HL-60 (cell line): ENCODE data around the gene SH3BP4.

Experiments
- DNase-seq, 2 experiments: peaks; one replicate each; pipeline ENCODE4 v3.0.0-alpha.2; 2010 to 2020; ENCODE audit warnings: low read depth in 1 of 2, low spot score in 1 of 2
- H3K27ac ChIP-seq: fragments of 250-450 bp; sonication (Bioruptor Pico); replicated peaks from 2 replicates; pipeline ENCODE4 v1.5.1; 2020; ENCODE audit warnings: mild to moderate bottlenecking, moderate library complexity
- H3K27me3 ChIP-seq: fragments of 250-450 bp; sonication (Bioruptor Pico); 2 replicates; pipeline ENCODE4 v1.5.1; 2021; ENCODE audit warnings: mild to moderate bottlenecking, moderate library complexity; ENCODE audit not compliant: insufficient read depth, poor library complexity, severe bottlenecking
- H3K4me3 ChIP-seq: replicated peaks from 2 replicates; pipeline ENCODE4 v1.5.1; 2011; ENCODE audit warnings: mild to moderate bottlenecking, control low read depth, low read length; ENCODE audit not compliant: insufficient read depth
- GABPA ChIP-seq: IDR thresholded peaks from 2 replicates; pipeline ENCODE4 v1.6.1; 2012; ENCODE audit warnings: low read depth
- POLR2AphosphoS5 ChIP-seq: IDR thresholded peaks from 2 replicates; pipeline ENCODE4 v1.6.1; 2012; ENCODE audit warnings: low read depth
- SPI1 ChIP-seq: IDR thresholded peaks from 2 replicates; pipeline ENCODE4 v1.6.1; 2012; ENCODE audit warnings: low read depth, mild to moderate bottlenecking, borderline replicate concordance
- TF ChIP-seq, protein P1 (sequence below): IDR thresholded peaks from 2 replicates; pipeline ENCODE4 v1.6.1; 2012; ENCODE audit warnings: low read depth; ENCODE audit not compliant: insufficient replicate concordance
- TF ChIP-seq, protein P2 (sequence below): IDR thresholded peaks from one replicate; pipeline ENCODE4 v1.5.1; 2011; ENCODE audit warnings: low read length, control low read depth, inconsistent platforms; ENCODE audit not compliant: insufficient read depth

Gene SH3BP4

DNA sequence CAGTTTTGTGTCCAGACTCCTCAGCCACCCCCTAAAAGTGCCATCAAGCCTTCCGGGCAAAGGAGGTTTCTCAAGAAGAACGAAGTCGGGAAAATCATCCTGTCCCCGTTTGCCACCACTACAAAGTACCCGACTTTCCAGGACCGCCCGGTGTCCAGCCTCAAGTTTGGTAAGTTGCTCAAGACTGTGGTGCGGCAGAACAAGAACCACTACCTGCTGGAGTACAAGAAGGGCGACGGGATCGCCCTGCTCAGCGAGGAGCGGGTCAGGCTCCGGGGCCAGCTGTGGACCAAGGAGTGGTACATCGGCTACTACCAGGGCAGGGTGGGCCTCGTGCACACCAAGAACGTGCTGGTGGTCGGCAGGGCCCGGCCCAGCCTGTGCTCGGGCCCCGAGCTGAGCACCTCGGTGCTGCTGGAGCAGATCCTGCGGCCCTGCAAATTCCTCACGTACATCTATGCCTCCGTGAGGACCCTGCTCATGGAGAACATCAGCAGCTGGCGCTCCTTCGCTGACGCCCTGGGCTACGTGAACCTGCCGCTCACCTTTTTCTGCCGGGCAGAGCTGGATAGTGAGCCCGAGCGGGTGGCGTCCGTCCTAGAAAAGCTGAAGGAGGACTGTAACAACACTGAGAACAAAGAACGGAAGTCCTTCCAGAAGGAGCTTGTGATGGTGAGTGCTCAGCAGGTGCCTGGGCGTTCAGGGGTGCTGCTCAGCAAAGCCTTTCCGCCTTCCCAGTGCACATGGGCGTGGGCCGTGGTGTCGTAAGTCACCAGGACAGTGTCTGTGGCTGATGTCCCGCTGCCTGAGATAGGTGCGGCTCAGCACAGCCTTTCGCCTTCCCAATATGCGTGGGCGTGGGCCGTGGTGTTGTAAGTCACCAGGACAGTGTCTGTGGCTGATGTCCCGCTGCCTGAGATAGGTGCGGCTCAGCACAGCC, 91.0 kb downstream of the SH3BP4 start:
- no peak overlapping the region for H3K27ac ChIP-seq
- no peaks in the 10 kb centered on the region for H3K27me3 ChIP-seq
- TF ChIP-seq GABPA (no peak), POLR2AphosphoS5 (no peak), SPI1 (no peak)
- TF ChIP-seq, protein P1, sequence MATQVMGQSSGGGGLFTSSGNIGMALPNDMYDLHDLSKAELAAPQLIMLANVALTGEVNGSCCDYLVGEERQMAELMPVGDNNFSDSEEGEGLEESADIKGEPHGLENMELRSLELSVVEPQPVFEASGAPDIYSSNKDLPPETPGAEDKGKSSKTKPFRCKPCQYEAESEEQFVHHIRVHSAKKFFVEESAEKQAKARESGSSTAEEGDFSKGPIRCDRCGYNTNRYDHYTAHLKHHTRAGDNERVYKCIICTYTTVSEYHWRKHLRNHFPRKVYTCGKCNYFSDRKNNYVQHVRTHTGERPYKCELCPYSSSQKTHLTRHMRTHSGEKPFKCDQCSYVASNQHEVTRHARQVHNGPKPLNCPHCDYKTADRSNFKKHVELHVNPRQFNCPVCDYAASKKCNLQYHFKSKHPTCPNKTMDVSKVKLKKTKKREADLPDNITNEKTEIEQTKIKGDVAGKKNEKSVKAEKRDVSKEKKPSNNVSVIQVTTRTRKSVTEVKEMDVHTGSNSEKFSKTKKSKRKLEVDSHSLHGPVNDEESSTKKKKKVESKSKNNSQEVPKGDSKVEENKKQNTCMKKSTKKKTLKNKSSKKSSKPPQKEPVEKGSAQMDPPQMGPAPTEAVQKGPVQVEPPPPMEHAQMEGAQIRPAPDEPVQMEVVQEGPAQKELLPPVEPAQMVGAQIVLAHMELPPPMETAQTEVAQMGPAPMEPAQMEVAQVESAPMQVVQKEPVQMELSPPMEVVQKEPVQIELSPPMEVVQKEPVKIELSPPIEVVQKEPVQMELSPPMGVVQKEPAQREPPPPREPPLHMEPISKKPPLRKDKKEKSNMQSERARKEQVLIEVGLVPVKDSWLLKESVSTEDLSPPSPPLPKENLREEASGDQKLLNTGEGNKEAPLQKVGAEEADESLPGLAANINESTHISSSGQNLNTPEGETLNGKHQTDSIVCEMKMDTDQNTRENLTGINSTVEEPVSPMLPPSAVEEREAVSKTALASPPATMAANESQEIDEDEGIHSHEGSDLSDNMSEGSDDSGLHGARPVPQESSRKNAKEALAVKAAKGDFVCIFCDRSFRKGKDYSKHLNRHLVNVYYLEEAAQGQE, result no peak
- TF ChIP-seq, protein P2, sequence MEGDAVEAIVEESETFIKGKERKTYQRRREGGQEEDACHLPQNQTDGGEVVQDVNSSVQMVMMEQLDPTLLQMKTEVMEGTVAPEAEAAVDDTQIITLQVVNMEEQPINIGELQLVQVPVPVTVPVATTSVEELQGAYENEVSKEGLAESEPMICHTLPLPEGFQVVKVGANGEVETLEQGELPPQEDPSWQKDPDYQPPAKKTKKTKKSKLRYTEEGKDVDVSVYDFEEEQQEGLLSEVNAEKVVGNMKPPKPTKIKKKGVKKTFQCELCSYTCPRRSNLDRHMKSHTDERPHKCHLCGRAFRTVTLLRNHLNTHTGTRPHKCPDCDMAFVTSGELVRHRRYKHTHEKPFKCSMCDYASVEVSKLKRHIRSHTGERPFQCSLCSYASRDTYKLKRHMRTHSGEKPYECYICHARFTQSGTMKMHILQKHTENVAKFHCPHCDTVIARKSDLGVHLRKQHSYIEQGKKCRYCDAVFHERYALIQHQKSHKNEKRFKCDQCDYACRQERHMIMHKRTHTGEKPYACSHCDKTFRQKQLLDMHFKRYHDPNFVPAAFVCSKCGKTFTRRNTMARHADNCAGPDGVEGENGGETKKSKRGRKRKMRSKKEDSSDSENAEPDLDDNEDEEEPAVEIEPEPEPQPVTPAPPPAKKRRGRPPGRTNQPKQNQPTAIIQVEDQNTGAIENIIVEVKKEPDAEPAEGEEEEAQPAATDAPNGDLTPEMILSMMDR, result no peak
- no peak overlapping the region for H3K4me3 ChIP-seq
- no peak for DNase-seq

DNA sequence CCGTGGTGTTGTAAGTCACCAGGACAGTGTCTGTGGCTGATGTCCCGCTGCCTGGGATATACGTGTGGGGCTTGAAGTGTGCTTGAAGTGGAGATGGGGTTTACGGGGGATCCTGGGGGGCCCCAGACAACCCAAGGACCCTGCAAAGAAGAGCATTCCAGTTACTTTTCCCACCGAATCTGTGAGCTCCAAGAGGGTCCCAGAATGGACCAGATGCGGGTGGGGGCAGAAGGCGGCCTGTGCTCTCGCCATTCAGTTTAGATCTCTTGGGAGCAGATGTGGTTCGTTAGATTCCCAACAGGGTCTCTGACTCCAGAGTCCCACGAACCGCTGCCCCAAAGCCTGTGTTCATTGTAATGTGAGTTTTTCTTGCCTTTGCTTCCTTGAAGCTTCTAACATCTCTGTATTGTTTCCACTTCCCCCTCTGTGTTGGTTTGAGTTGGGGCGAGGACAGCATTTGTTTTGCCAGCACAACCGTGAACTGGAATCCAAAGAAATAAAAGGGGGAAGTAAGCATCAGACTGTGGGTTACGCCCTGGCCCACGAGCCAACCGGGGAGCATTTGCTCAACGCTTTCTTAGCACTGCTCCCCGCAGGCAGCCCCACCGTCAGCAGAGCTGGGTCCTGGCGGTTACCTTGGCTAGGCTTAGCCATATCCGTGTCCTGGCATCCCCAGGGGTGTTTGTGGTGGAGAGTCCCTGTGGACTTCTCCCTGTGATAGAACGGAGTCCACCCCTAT, 92.1 kb downstream of the SH3BP4 start:
- H3K27me3 ChIP-seq, result no peaks in the 10 kb centered on the region
- TF ChIP-seq POLR2AphosphoS5, result no peak
- no peak for TF ChIP-seq GABPA
- TF ChIP-seq, protein P1, result no peak
- TF ChIP-seq SPI1, result no peak
- TF ChIP-seq, protein P2, result no peak
- H3K4me3 ChIP-seq, result no peak overlapping the region
- no peak for DNase-seq
- no peak overlapping the region for H3K27ac ChIP-seq

DNA sequence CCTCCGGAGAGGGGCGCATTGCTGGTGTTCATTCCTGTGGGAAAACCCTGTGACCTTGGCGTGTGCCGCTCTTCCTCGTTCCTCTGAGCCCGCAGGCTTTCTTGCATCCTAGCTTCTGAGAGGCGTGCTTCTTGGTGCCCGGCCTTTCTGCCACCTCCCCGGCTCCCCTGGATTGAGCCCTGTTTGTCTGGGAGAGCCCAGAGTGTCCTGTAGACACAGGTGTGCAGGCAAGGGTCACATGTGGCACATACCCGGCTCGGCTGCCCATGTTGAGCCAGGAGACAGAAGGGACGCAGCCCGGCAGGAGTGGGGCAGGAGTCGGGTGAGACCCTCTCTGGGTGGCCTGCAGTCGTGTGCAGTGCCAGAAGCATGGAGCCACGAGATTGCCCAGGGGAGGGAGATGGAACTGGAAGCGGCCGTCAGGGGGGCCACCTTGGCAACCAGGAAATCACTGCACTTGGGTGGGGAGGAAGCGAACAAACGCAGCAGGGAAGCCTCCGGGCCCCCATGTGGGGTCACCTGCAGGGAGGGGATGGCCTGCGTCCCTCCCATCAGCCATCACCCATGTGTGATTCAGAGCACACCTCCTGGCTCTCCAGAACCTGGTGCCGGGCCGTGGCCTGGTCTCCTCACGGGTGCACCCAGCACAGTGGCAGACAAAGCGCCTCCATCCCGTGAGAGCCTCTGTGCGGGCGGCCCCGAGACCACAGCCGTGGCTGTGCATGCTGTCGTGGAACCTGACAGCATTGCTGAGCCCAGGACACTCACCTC, 92.9 kb downstream of the SH3BP4 start:
- Histone ChIP-seq H3K27me3 (no peaks in the 10 kb centered on the region), H3K4me3 (no peak overlapping the region), H3K27ac (no peak overlapping the region)
- TF ChIP-seq, protein P1, result no peak
- TF ChIP-seq, protein P2, result no peak
- no peak for TF ChIP-seq SPI1
- no peak for DNase-seq
